CD4-positive, alpha-beta T cell treated with Interleukin-10 for 1 hour (primary cell): Measurements from ENCODE around the gene DBX1.
"Not testable (repeated sequence)": the region's sequence is repeated elsewhere in the genome, so short reads cannot be mapped to it uniquely, and the experiment has no call there.

Experiments used
- DNase-seq: peaks from one replicate; pipeline ENCODE4 v3.0.0-alpha.2; 2020

The DBX1 gene

GRCh38 chr11:20161230-20161918 lies 1.1 kb upstream of the DBX1 start:
- no peak for DNase-seq

DNA sequence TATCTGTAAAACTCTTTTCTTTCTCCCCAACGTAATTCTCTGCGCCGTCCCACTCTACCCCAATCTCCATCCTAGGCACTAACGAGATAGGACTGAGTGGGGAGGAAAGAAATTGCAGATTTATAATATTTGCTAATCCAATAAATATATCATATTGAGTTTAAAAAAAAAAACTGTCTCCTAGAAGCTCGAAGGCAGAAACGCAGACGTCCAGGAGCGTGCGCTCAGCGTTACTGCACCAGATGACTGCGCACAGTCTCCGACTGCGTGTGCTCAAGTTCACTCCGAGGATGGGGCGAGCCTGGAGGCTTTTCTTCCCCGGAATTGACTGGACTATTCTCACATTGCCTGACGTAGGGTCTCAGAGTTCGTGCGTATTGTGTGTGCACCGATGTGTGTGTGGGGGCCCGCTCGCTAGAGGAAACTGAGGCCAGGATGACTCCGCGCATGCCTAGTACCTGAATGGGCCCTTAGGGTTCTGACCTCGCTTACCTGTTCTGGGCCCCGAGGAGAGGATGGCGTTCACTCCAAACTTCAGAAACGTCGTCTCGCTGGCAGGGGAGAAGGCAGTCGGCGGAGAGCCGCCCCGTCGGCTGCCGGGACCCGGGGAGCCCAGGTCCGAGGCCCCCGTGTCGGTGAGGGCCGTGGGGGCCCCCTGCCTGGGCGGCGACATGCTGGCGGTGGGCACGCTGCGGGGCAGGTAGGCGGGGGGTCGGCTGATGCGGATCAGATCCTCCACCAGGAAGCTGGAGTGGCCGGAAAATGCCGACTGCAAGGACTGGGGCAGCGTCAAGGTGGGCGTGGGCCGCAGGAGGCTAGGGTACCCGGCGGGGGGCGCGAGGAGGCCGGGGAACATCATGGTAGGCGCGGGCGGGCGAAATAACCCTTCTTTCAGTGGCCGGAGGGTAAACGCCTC lies 551 bp downstream of the DBX1 start:
- DNase-seq, result no peak

GRCh38 chr11:20158597-20159257 lies 1.5 kb downstream of the DBX1 start:
- DNase-seq, result no peak

GRCh38 chr11:20157728-20158127 lies 2.5 kb downstream of the DBX1 start:
- DNase-seq, result no peak

DNA sequence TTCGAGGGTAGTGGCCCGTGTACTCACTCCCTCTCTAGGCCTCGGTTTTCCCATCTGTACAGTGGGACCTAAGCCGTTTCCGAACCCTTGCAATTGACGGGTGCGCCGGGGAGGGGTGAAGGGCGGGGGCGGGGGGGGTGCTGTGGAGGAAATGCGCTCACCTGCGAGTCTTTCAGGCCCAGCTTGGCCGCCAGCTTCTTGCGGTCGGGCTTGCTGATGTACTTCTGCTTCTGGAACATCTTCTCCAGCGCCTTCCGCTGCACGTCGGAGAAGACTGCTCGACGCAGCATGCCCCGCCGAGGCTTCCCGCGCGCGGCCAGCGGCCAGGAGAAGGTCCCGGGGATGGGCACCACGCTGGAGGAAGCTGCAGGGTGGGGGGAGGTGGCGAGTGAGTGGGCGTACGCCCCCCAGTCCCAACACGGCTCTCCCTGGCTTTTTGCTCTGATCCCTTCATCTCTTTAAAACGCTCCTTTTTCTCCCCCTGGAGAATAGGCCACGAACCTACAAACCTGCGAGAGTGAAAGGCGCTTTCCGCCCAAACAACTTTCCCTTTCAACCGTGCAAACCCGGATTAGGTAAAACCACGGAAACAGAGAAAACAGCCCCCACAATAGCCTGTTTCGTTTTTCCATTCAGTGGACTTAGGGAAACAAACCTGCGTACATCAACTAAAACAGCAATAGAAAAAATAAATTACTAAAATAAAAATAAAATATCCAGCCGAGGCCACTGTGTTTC lies 3.2 kb downstream of the DBX1 start:
- peak; percentile 52 for DNase-seq

DNA sequence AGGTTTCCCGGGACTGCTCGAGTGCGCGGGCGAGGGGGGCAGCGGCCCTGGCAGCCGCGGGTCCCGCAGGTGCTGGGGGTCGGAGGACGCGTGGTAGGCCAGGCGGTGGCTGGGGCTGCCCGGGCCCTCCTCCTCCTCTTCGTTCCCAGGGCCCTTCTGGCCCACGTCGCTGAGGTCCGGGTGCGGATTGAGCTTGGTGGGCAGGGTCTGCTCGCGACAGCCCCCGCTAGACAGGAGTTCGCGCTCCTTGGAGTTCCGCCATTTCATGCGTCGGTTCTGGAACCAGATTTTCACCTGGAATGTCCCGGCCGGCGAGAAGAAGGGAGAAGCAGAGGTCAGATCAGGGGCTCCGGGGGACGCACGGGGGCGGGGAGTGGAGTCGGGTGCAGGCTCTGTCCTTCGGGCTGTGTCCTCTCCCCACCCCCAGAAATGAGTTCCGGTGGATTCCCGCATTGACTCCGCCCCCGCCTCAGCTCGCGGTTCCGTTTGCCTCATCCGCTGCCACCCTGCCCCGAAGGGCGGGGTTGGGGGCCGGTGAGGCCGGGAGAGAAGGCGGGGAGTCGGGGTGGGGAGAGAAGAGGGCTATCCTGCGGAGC lies 3.9 kb downstream of the DBX1 start:
- DNase-seq, result peak; percentile 74

- no peak for DNase-seq
These were observed 4.5 kb downstream of the DBX1 start for GRCh38 chr11:20155683-20156279.

- no peak for DNase-seq
These were observed 5.9 kb downstream of the DBX1 start for GRCh38 chr11:20154381-20154780.

DNA sequence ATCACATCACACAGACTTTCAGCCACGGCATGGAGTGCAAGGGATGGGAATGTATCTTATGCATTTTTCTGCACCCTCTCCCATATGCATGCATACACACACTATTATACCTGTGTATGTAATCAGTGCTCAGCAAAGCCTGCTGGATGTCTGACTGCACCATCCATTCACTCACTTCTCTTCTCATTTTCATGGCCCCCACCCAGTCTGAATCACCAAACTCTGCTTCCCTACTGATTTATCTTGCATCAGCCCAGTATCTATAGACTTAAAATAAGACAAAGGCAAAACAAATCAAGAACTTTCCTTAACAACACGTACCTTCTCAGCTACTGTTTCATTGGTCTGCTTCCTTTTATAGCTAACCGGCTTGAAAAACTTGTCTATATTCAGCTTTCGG lies 21.6 kb downstream of the DBX1 start:
- no peak for DNase-seq

- no peak for DNase-seq
These were observed 22.6 kb downstream of the DBX1 start for GRCh38 chr11:20137637-20138036.

- DNase-seq, result no peak
These were observed 25.1 kb downstream of the DBX1 start for GRCh38 chr11:20134991-20135736.

DNA sequence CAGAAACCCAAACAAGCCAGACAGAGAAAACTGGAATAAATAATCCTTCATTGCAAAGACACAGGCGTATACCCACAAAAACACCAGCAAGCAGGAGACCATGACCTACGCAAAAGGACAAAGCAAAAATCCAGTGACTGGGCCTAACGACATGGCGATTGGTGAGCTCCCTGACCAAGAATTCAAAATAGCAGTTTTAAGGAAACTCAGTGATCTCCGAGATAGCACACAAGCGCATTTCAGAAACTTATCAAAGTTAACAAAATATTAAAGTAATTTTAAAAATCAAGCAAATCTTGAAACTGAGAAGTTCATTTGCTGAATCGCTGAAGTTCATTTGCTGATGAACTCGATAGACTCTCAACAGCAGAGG lies 27.6 kb downstream of the DBX1 start:
- no peak for DNase-seq

GRCh38 chr11:20131788-20132666 lies 28.2 kb downstream of the DBX1 start:
- DNase-seq, result peak; percentile 47

DNA sequence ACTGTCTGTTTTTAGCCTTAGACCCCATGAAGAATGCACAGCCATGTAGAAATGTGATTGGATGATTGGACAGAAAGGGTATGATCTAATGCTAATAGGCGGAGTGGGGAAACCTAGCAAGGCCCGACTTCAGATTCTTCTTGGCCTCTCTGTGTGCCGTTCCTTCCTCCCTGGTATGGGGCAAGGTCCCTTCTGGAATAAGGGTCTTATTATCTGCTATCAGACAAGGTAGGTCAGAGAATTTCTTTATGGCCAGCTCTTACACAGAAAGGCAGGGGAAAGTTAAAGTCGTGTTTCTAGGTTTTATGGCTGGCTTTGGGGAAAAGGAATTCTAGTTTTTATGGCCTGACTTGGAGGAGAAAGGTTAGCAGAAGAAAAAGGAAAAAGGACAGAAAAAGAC lies 30.6 kb downstream of the DBX1 start:
- DNase-seq, result no peak

DNA sequence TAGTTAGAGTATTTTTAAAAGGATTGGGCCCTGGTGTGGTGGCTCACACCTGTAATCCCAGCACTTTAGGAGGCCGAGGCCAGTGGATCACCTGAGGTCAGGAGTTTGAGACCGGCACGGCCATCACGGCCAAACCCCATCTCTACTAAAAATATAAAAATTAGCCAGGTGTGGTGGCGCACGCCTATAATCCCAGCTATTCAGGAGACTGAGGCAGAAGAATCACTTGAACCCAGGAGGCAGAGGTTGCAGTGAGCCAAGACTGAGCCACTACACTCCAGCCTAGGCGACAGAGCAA lies 31.8 kb downstream of the DBX1 start:
- not testable (repeated sequence) for DNase-seq

GRCh38 chr11:20127671-20128527 lies 32.4 kb downstream of the DBX1 start:
- peak; percentile 74 for DNase-seq

GRCh38 chr11:20126724-20127123 lies 33.6 kb downstream of the DBX1 start:
- DNase-seq, result no peak

GRCh38 chr11:20125927-20126326 lies 34.3 kb downstream of the DBX1 start:
- DNase-seq, result no peak

DNA sequence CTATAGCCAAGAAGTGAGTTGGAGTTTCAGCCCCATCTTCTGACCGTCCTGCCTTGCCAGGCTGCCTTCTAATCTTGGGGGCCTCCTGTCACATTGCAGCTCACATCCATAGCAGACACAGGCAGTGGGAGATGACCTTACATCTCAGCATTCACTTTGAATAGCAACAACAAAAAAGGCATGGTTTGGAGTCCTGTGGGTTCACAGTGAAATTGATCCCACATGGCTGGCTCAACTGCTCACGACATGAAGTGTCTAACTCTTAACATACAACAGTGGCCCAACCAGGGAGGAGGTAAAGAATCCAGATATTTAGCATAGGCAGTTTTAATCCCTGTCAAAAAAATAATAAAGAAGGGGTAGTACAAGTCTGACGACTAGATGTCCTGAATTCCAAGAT lies 38.1 kb downstream of the DBX1 start:
- no peak for DNase-seq
